GM21515 (cell line): Measurements from ENCODE around the gene UBL7.
"Not testable (repeated sequence)": the region's sequence is repeated elsewhere in the genome, so short reads cannot be mapped to it uniquely, and the experiment has no call there.

Source experiments
- ATAC-seq: cut with Tn5 transposase; IDR thresholded peaks from one replicate; pipeline ENCODE4 v1.9.1; 2021; ENCODE audit not compliant: unreplicated experiment

UBL7 gene

DNA sequence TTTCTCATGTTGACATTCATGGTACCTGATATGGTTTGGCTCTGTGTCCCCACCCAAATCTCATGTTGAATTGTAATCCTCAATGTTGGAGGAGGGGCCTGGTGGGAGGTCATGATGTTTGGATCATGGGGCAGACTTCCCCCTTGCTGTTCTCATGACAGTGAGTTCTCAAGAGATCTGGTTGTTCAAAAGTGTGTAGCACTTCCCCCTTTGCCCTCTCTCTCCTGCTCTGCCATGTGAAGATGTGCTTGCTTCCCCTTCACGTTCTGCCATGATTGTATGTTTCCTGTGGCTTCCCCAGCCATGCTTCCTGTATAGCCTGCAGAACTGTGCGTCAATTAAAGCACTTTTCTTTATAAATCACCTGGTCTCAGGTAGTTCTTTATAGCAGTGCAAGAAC, 3.3 kb upstream of the UBL7 start:
- ATAC-seq: no peak

DNA sequence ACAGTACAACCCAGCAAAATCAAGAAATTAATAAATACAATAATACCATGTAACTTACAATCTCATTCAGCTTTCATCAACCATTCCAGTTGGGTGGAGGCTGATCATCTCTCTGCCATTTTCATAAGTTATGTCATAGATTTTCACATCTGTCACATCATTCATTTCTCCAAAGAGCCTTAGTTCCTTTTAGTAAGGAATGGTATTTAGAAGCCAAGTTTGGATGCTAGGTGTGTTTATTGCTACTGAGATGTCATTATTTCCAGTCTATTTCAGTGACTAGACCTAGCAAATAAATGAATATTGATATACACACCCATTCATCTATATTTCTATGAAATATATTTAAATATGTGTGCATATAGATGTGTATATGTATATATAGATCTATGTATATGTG, 2.7 kb upstream of the UBL7 start:
- no peak for ATAC-seq

DNA sequence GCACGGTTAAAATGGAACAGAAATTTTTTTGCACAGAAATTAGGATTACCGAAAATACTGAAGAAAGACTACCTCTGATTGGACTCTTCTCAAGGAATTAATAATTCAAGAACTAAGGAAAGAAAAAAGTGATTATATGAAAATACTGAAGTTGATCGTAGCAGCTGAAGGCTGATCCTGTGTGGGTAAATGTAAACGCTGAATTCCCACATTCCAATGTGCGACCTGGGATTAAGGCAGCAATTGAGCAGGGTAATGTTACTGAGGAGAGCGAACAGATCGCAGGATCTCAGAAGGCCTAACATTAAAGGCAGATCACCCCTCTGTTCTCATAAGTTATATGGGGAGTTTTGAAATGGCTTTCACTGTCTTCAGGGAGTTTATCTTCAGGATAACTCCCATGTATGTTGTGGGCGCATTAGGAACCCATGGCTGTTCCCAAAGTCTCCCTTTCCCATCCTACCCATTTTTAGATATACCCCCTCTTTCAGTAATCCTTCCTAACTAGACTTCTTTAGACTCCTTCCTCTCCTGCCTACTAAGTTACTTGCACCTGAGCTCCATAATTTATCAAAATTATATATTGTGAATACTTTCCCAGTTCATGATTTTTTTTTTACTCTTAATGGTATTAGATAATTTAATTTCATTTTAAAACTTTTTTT, 1.0 kb upstream of the UBL7 start:
- ATAC-seq: no peak

DNA sequence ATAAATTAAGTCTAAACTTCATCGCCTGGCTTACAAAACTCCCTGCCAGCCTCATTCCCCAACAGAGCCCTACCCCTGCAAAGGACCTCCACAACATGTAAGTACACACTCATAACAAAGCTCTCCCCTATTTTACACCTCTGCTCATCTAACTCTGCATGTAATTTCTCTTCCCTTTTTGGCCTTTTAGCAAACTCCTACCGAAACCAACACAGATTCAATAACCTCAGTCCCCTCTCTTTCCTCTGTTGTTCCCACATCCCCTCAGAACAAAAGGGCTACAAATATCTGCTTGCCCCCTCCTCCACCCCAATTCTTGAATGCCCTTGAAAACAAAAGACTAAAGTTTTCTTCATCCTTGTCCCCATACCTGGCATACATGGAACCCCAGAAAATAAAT, 662 bp downstream of the UBL7 start:
- ATAC-seq: no peak

DNA sequence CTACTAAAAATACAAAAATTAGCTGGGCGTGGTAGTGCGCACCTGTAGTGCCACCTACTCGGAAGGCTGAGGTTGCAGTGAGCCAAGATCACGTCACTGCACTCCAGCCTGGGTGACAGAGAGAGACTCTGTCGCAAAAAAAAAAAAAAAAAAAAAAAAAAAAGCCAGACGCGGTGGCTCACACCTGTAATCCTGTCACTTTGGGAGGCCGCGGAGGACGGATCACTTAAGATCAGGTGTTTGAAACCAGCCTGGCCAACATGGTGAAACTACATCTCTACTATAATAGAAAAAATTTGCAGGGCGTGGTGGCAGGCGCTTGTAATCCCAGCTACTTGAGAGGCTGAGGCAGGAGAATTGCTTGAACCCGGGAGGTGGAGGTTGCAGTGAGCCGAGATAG, 1.2 kb downstream of the UBL7 start:
- not testable (repeated sequence) for ATAC-seq

DNA sequence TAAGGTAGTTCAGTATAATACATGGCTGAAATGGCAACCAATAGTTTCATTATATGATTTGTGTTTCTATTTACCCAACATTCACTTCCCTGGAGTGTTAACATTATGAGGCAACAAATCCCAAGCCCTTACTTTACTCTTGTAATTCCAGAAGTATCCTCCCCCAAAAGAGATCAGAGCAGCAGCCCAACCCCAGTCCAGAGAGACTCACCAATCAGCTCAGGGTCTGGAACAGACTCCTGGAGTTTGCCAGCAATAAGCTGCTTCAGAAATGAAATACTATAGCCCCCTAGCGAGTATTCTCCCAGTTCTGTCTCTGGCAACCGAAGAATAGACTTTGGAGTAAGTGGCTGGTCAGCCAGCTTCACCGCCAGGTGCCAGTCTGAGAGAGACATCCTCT, 2.5 kb downstream of the UBL7 start:
- ATAC-seq: no peak

DNA sequence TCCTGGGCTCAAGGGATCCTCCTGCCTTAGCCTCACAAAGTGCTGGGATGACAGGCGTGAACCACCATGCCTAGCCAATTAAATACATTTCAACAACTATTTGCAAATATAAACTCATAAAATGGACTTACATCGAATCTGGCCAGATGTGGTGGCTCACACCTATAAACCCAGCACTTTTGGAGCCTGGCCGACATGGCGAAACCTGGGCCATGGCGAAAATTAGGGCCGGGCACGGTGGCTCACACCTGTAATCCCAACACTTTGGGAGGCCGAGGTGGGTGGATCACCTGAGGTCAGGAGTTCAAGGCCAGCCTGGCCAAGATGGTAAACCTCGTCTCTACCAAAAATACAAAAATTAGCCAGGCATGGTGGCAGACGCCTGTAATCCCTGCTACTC, 3.9 kb downstream of the UBL7 start:
- not testable (repeated sequence) for ATAC-seq

DNA sequence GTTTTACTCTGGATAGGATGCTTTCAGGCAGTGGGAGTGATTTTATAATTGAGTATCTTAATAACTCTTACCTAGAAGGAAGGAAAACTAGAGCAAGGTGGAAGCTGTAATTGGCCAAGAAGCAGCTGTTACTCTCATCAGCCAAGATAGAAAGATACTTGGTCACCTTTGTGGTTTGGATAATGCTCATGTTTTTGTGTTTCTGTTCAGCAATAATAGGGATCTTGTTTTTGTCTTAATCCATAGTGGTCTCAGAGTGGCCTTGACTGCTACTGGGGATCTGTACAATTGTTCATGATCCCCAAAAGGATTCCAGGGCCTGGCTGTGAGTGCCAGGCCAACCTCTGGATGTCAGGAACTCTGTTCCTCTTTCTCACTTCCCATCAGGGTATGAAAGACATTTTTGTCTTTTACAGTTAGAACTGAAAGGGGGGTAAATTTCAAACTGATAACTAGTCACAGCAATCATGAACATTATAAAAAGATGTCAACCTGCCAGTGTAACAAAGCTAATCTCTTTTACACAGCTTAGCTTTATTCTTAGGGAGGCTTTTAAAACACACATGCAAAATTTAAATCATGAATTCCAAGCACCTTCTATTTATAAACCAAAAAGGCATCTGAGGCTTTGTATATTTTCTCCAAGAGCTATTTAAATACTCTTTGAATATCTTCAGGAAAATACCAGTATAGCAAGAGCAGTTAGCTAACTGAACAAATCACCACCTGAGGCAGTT, 6.0 kb downstream of the UBL7 start:
- ATAC-seq: no peak

DNA sequence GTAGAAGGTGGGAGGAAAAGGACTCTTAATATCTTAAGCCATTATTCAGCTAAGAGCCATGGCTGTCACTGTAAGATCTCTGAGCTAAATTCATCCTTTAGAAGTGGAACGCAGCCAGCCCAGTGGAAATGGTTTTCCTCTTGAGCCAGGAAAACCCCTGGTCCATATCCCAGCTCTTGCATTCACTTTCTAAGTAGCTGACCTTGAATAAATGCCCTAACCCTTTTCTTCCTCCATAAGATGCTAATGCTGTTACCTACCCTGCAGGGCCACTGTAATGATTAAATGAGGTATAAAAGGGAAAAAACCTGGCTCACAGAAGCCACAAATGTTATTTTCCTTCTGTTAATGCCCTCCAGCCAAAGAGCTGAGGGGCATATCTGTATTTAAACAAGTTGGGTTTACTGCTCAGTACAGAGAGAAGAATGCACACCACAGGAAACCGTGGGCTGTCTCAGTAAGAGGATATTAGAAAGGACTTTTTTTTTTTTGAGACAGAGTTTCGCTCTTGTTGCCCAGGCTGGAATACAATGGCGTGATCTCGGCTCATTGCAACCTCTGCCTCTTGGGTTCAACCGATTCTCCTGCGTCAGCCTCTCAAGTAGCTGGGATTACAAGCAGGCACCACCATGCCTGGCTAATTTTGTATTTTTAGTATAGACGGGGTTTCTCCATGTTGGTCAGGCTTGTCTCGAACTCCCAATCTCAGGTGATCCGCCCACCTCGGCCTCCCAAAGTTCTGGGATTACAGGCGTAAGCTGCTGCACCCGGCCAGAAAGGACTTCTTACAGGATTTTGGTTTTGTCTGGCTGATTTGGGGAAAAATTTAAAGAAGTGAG, 6.8 kb downstream of the UBL7 start:
- no peak for ATAC-seq

DNA sequence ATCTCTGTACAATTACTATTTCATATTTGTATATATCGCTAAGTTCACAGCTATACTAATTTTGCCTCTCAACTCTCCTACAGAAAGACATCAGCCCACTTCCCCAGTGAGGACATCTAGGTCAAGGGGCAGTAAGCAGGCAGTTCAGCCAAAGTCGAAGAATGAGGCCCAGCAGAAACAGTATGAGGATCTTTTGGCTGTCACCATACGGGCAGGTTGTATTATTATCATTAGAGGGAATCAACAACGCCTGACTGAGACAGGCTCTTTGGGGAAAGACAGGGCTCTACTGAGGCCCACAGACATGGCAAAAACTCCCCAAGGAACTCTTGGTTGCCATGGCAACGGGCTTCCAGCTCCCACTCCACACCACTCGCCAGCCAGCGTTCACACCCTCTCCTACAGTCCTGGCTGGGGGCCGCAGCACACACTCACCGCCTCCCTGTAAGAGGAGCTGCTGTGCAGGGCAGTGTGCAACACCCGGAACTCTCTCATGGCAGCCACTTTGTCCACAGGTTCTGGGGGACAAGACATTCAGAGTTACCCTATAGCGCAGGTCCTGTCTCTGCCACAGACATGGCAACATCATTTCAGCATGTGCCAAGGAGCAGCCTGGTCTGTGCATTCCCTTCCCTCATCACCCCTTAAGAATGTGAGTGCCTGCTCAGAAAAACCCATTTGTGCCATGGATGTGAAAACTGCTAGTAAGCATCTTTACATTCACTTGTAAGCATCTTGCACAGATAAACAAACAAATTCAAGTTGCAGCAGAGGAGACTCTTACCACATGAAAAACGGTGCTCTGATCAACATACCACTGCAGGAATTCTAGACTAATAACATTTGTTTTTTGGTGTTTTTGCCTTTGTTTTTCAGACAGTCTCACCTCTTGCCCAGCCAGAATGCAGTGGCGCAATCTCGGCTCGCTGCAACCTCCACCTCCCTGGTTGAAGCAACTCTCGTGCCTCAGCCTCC, 8.8 kb downstream of the UBL7 start:
- ATAC-seq: no peak

DNA sequence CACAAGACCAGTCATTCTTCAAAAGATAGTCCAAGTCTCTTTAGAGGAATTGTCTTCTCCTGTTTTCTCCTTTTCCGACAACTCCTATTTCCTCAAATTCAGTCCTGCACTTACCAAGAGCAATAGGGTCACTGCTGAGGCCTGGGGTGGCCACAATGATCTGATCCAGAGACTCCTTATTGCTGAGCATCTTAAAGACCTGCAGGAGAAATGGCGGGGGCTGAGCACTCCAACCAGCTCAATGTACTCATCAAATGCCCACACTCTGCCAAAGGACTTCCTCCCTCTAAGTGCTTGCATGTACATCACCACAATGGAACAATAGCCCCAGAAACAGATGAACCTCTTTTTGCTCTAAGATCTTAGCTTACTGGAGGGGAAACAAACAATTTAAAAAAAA, 9.6 kb downstream of the UBL7 start:
- ATAC-seq: no peak

DNA sequence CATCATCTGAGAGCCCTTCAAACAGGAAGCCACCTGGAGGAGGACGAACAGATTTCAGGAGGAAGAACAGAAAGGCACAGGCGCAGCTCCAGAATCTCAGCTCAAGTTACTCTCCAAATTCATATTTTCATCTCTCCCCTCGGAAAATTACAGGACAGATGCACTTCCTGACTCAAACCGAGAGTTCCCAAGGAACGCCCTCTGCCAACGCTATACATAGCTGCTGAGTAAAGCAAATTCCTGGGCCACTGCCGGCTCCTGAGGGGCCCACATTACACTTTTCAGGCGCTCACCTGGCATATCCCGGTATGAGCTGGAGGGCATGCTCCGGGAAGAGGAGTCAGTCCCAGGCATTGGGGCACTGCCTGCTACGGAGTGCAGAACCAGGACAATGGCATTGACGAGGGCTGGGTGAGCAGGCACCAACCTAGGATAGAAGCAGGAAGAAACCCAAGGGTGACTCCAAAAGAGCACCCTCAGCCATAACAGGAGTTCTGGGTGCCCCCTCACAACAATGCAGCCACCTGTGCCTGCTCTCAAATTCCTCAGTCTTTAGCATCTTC, 11.2 kb downstream of the UBL7 start:
- ATAC-seq: no peak

DNA sequence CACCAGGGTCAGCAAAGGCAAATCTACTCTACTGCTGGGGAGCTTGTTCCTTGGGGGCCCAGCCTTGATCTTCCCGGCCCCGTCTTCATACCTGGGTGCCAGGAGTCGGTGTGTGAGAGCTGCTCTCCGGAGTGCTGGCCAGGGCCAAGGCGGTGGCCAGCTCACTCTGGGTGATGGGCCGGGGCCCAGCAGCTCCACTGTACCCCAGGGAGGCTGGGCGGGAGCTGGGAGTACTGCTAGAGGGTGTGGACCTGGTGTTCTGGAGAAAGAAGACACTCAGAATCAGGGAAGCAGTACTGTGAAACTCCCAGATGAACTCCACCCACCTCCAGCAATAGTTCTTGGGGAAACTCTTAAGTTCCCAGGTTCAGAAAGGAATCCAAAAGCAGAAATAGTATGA, 11.9 kb downstream of the UBL7 start:
- ATAC-seq: no peak

DNA sequence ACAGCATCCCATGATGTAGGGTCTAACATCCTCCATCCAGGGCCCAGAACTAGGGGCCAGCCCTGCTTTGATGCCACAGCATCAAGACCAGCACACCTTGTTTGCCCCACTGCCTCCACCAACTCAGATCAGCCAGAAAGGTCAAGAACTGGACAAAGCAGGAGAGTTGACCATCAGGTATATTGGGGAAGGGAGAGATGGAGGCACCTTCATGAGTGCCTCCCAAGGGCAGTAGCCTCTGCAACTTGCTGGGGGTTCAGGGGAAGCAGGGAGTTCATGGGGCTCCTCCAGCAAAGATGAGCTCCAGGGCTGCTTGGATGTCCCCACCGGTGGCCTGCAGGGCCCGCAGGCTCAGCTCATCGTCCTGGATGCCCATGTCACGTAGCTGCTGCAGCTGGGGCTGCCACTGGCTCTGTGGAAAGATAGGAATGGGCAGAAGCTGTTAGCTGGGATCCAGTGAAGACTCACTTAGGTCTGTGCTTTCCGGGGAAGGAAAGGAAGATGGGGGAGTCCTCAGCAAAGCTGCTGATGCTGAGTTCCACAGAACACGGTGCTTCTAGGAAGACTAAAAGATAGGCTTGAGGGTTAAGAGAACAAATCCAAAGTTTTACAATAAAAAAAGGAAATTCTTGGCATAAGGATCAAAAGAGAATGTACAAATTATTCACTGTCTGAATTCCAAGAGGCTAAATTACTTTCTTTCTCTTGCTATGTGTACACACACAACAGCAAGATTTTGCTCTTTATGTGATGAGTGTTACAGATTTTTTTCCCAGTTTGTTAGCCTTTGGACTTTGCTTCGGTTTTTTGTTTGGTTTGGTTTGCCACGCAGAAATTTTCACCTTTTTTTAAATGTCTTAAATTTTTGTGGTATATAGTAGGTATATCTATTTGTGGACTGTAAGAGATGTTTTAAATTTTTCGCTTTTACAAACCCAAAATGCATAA, 14.9 kb downstream of the UBL7 start:
- no peak for ATAC-seq

DNA sequence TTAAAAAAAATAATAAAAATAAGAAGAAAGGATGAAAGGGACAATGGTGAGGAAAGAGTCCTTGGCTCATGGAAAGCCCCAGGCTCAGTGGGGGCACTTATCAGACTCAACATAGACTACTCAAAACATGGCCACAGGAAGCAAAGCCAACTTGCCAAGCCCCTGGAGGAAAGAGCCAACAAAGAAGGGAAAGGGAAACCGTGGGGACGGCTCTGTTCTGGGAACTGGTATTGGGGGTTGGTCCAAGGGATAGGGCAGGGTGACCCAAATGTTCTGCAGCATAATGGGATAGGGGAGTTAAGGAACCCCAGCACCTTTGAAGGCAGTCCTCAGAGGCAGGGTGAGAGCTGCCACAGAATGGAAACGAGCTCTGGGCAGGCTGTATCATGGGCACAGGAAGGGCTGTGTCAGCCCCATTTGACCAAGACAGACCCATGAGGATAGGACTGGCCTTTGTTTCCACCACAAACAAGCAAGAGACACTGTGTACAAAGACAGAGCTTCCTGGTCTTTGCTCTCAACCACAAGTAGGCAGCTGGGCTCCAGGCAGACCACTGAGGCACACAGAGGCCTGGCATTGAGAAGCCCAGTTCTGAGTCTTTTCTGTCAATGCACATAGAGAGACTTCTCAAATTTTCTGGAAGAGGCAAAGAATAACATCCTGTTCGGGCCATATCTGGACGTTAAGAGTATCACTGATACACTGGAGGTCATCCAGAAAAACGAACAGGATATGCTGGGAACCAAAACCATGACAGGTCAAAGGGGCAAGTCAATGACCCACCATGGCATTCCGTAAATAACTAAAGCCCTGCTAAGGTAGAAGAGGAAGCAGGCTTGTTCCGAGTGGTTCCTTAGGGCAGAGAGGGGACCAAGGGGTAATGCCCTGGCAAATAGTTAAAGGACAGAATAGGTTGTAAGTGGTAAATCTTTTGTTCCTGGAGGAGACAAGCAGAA, 16.6 kb downstream of the UBL7 start:
- ATAC-seq: no peak

DNA sequence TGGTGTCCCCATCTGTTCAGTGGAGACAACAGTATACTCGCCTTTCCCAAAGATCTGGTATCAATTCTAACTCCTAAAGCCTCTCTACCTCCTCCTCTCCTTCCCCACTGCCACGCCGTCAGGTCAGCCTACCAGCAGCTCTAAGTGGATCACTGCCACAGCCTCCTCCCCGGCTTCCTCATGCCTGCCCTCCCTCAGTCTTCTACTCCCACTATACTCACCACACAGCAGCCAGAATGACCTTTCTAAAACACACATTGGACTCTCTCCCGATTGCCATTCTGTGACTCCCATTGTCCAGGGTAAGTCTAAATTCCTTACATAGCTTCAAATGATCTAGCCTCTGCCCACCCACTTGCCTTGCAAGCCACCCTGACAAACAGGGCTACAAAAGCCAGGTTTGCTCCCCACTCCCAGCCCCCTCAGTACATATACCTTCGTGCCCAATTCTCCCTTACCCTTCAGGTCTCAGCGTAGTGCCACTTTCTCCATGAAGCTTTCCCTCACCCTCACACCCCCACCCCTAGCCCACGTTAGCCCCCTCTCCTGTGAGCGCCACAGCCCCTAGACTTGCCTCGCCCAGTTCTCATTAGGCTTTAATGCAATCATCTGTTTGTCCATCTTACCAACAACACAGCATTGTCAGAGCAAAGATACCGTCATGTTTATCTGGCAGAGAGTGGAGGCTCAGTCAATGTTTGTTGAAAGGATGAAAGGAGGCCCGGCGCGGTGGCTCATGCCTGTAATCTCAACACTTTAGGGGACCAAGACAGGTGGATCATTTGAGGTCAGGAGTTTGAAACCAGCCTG, 17.7 kb downstream of the UBL7 start:
- ATAC-seq: no peak

DNA sequence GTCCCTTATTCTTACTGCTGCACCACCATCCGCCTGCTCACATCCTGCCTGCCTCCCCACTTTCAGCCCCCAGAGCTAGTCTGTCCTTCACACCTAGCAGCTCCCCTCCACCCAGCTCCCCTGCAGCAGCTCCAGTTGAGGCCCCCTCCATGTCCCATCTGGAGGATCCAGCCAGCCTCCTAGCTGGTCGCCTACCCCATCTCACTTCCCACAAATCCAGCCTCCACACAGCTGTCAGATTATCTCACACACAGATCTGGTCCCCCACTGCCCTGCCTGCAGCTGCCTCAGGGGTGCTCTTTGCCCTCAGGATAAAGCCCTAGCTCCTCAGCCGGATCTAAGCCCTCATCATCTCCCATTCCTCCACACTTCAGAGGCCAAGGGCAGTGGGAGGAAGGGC, 18.4 kb downstream of the UBL7 start:
- no peak for ATAC-seq
